GM12892 (cell line): ENCODE measurements around the gene GNGT2.

Experiments
- POLR2A ChIP-seq: IDR thresholded peaks from 2 replicates; pipeline ENCODE4 v1.6.1; 2011; ENCODE audit warnings: low read depth, low read length, control low read depth
- POLR2AphosphoS5 ChIP-seq: IDR thresholded peaks from 2 replicates; pipeline ENCODE4 v1.6.1; 2011; ENCODE audit warnings: low read depth, low read length, control low read depth
- TAF1 ChIP-seq: IDR thresholded peaks from 2 replicates; pipeline ENCODE4 v1.6.1; 2011; ENCODE audit warnings: low read depth, mild to moderate bottlenecking, control low read depth, low read length, borderline replicate concordance

DNA sequence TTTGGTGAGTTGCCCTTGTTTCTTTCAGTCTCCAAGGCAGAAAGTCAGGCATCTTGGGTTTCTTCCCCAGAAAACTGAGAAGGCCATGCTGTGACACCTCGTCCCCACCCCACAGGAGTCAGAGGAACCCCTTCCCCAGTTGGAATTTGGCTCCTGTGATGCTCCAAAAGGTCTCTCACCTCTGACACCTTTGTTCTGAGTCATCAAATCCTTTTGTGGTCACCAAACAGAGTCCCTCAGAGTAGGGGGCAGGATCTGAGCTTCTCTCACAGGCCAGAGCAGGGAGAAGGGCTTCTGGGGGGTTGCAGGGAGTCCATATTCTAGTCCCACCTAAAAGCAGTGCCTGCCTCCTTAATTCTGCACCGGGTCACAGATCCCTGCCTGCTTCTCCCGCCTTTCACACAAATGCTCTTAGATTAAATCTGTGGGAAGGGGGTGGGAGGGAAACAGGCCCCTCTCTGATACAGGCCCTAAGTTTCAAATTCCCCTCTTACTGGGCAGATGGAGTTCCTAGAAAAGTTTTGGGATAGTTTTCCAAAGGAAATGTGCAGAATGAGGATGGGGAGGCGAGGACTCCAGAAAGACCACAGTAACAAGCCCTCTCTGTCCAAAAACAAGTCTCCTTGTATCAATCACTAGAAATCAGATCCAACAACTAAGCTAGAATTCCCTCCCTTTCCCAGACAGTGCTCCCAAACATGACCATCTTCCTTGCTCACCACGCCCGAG lies 18.9 kb upstream of the GNGT2 start:
- no peak for TF ChIP-seq POLR2AphosphoS5
- TF ChIP-seq TAF1: no peak
- TF ChIP-seq POLR2A: no peak
